BLaER1 treated with 17β-estradiol and CSF1 and Interleukin-3, amounts not matched to agents 10 nM and 100 nM (cell line): ENCODE measurements around the gene CAPN2.

ENCODE experiments used
- H3K27ac ChIP-seq, 11 experiments: shearing (Covaris generic); formaldehyde crosslinking; 2 replicates each; pipeline ENCODE4 v1.8.1; 2022
- H3K27me3 ChIP-seq, 11 experiments: shearing (Covaris generic); formaldehyde crosslinking; 2 replicates each; pipeline ENCODE4 v1.8.1; 2022
- H3K36me3 ChIP-seq, 11 experiments: shearing (Covaris generic); formaldehyde crosslinking; 2 replicates each; pipeline ENCODE4 v1.8.1; 2022
- H3K4me1 ChIP-seq, 10 experiments: shearing (Covaris generic); formaldehyde crosslinking; 2 replicates each; pipeline ENCODE4 v1.8.1; 2022
- H3K4me2 ChIP-seq, 11 experiments: shearing (Covaris generic); formaldehyde crosslinking; 2 replicates each; pipeline ENCODE4 v1.8.1; 2022
- H3K4me3 ChIP-seq, 10 experiments: shearing (Covaris generic); formaldehyde crosslinking; 2 replicates each; pipeline ENCODE4 v1.8.1; 2022
- H3K9ac ChIP-seq, 11 experiments: shearing (Covaris generic); formaldehyde crosslinking; 2 replicates each; pipeline ENCODE4 v1.8.1; 2022
- H3K9me3 ChIP-seq, 11 experiments: shearing (Covaris generic); formaldehyde crosslinking; replicated peaks in 1 of 11; 2 replicates each; pipeline ENCODE4 v1.8.1; 2022
- H4K20me1 ChIP-seq, 11 experiments: shearing (Covaris generic); formaldehyde crosslinking; 2 replicates each; pipeline ENCODE4 v1.8.1; 2022
- Cebpa-rat ChIP-seq, 11 experiments: shearing (Covaris generic); IDR thresholded peaks; 2 replicates each; pipeline ENCODE4 v1.8.1; 2022

The CAPN2 gene

GRCh38 chr1:223748773-223749733, 36.7 kb downstream of the CAPN2 start:
- Histone ChIP-seq H3K36me3 (peaks cover 53 to 100% (median 89%) of the 10 kb centered on the region in 11 experiments), H3K9ac (peak overlapping the region in 1 of 11 experiments; percentile 7; a peak in 1 of 22 replicates), H3K9me3 (no peaks in the 10 kb centered on the region), H3K4me3 (no peak overlapping the region), H3K27me3 (no peaks in the 10 kb centered on the region), H3K4me2 (peak overlapping the region; percentile 35 to 68 (median 45); a peak in 17 of 22 replicates), H4K20me1 (peaks cover 0 to 25% (median 0%) of the 10 kb centered on the region in 11 experiments; a peak in 2 of 22 replicates), H3K27ac (no peak overlapping the region), H3K4me1 (peaks cover 0 to 6% (median 0%) of the 10 kb centered on the region in 10 experiments; a peak in 3 of 20 replicates)
- no peak for TF ChIP-seq Cebpa-rat (IDR thresholded peaks at IDR 0.05)

DNA sequence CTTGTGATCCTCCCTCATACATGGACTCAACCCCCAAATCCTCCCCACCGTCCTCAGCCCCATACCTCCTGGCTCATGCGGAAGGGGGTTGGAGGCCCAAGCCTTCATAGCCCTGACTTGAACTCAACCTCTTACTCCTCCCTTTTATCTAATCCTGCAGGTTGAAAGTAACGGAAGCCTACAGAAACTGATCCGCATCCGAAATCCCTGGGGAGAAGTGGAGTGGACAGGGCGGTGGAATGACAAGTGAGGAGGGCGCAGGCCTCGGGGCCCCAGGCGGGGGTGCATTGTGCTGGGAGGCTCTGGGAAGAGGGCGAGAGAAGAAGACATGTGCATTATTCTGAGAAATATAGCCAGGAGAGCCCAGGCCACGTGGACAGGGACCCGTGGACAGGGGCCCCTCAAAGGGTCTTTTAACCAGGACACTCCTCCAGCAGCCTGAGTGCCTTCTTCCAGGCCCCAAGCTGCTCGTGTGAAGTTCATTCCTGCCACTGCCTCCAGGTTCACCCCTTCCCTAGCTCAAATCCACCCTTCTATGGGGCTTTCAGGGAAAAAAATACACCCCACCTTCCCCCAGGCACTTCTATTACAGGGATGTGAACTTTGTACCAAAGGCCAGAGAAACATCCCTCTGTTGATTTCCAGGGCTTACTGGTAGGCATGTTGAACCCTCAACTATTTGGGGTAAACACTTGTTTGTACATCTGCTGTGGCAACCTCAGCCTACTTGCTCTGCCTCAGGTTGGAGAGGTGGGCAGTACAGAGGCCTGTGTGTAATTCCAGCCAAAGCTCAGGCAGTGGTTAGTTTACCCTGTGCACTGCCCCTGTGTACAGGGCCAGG, 38.6 kb downstream of the CAPN2 start:
- Histone ChIP-seq H3K9ac (peak overlapping the region in 1 of 11 experiments; percentile 11; a peak in 1 of 22 replicates), H3K9me3 (no peaks in the 10 kb centered on the region), H3K27ac (no peak overlapping the region), H3K36me3 (peaks cover 57 to 100% (median 89%) of the 10 kb centered on the region in 11 experiments), H3K4me2 (no peak overlapping the region), H4K20me1 (peaks cover 0 to 25% (median 0%) of the 10 kb centered on the region in 11 experiments; a peak in 2 of 22 replicates), H3K4me3 (no peak overlapping the region), H3K4me1 (peaks cover 0 to 6% (median 0%) of the 10 kb centered on the region in 10 experiments; a peak in 3 of 20 replicates), H3K27me3 (no peaks in the 10 kb centered on the region)
- no peak for TF ChIP-seq Cebpa-rat (IDR thresholded peaks at IDR 0.05)

DNA sequence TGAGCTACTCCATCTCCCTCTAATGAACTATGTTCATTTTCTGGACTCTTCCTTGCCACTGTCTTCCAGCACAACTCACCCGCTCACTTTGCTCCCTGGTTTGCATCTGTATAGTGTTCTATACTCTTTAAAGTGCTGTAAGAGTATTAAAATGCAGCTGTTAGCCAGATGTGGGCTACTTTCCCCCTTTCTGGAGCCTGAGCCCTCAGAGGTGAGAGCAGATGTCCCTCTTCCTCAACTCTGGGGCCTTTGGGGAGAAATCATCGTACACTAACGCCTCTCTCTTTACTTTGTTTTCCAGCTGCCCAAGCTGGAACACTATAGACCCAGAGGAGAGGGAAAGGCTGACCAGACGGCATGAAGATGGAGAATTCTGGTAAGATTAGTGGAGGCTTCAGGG, 39.4 kb downstream of the CAPN2 start:
- H3K9me3 ChIP-seq: no peaks in the 10 kb centered on the region
- no peak overlapping the region for H3K9ac ChIP-seq
- no peak overlapping the region for H3K4me2 ChIP-seq
- peaks cover 0 to 24% (median 0%) of the 10 kb centered on the region in 11 experiments; a peak in 3 of 22 replicates for H4K20me1 ChIP-seq
- no peak overlapping the region for H3K4me3 ChIP-seq
- H3K27ac ChIP-seq: no peak overlapping the region
- TF ChIP-seq Cebpa-rat (IDR thresholded peaks at IDR 0.05): no peak
- H3K27me3 ChIP-seq: no peaks in the 10 kb centered on the region
- H3K36me3 ChIP-seq: peaks cover 60 to 100% (median 88%) of the 10 kb centered on the region in 11 experiments
- peaks cover 0 to 6% (median 0%) of the 10 kb centered on the region in 10 experiments; a peak in 3 of 20 replicates for H3K4me1 ChIP-seq

DNA sequence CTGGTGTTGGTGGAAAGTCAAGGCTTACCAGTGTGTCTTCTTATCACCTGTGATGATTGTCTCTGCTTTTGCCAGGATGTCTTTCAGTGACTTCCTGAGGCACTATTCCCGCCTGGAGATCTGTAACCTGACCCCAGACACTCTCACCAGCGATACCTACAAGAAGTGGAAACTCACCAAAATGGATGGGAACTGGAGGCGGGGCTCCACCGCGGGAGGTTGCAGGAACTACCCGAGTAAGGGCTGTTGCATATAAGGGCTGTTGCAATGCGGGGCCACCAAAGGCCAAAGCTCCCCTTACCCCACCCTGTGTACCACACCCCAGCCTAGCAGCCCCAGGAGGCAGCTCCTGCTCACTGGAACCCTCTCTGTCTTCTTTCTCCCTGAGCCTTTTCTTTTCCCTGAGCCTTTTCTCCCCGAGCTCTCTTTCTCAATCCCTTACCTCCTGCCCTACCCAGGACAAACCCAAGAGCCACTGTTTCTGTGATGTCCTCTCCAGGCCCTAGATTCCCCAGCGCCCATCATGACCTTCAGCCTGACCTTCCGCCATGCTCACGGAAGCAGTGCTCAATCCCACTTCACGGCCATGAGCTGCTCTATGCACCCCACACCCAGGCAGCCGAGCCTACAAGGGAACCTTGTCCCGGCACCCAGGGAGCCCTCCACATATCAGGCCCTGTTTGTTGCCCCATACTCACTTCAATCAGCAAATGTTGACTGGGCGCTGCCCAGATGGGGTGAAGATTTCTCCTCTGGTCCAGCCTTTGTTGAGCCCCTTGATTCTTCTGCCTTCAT, 40.6 kb downstream of the CAPN2 start:
- Histone ChIP-seq H3K4me1 (peaks cover 0 to 6% (median 0%) of the 10 kb centered on the region in 10 experiments; a peak in 3 of 20 replicates), H3K9ac (no peak overlapping the region), H3K9me3 (no peaks in the 10 kb centered on the region), H3K36me3 (peaks cover 57 to 100% (median 86%) of the 10 kb centered on the region in 11 experiments), H3K27ac (no peak overlapping the region), H3K4me2 (no peak overlapping the region), H4K20me1 (peaks cover 0 to 16% (median 0%) of the 10 kb centered on the region in 11 experiments; a peak in 3 of 22 replicates), H3K4me3 (no peak overlapping the region), H3K27me3 (no peaks in the 10 kb centered on the region)
- no peak for TF ChIP-seq Cebpa-rat (IDR thresholded peaks at IDR 0.05)

GRCh38 chr1:223754681-223755431, 42.5 kb downstream of the CAPN2 start:
- no peak overlapping the region for H3K4me3 ChIP-seq
- H3K36me3 ChIP-seq: peaks cover 54 to 100% (median 92%) of the 10 kb centered on the region in 11 experiments

GRCh38 chr1:223755432-223755792, 43.1 kb downstream of the CAPN2 start:
- Histone ChIP-seq H3K4me1 (peaks cover 0 to 4% (median 0%) of the 10 kb centered on the region in 10 experiments; a peak in 4 of 20 replicates), H4K20me1 (peaks cover 0 to 9% (median 0%) of the 10 kb centered on the region in 11 experiments; a peak in 2 of 22 replicates), H3K4me2 (no peak overlapping the region), H3K36me3 (peaks cover 55 to 100% (median 92%) of the 10 kb centered on the region in 11 experiments), H3K9ac (no peak overlapping the region), H3K27ac (no peak overlapping the region), H3K9me3 (no peaks in the 10 kb centered on the region), H3K27me3 (no peaks in the 10 kb centered on the region), H3K4me3 (no peak overlapping the region)
- TF ChIP-seq Cebpa-rat (IDR thresholded peaks at IDR 0.05): no peak

More at GRCh38 chr1:223754681-223755431, 42.5 kb downstream of the CAPN2 start:
- H3K4me1 ChIP-seq: no peaks in the 10 kb centered on the region
- H3K4me2 ChIP-seq: no peak overlapping the region
- H4K20me1 ChIP-seq: peaks cover 0 to 9% (median 0%) of the 10 kb centered on the region in 11 experiments; a peak in 2 of 22 replicates
- no peak overlapping the region for H3K9ac ChIP-seq
- H3K27ac ChIP-seq: no peak overlapping the region
- TF ChIP-seq Cebpa-rat (IDR thresholded peaks at IDR 0.05): no peak
- no peaks in the 10 kb centered on the region for H3K9me3 ChIP-seq
- no peaks in the 10 kb centered on the region for H3K27me3 ChIP-seq

- Histone ChIP-seq H3K9me3 (no peaks in the 10 kb centered on the region), H3K27ac (no peak overlapping the region), H3K36me3 (peaks cover 51 to 100% (median 87%) of the 10 kb centered on the region in 11 experiments), H3K9ac (no peak overlapping the region), H3K4me3 (no peak overlapping the region), H4K20me1 (peaks cover 0 to 9% (median 0%) of the 10 kb centered on the region in 11 experiments; a peak in 2 of 22 replicates), H3K4me1 (peaks cover 0 to 12% (median 3%) of the 10 kb centered on the region in 10 experiments; a peak in 10 of 20 replicates), H3K27me3 (no peaks in the 10 kb centered on the region), H3K4me2 (no peak overlapping the region)
- no peak for TF ChIP-seq Cebpa-rat (IDR thresholded peaks at IDR 0.05)
These were observed 43.8 kb downstream of the CAPN2 start for GRCh38 chr1:223755992-223756775.
